ENCODE data around the gene GLIS1.

Gene GLIS1

DNA sequence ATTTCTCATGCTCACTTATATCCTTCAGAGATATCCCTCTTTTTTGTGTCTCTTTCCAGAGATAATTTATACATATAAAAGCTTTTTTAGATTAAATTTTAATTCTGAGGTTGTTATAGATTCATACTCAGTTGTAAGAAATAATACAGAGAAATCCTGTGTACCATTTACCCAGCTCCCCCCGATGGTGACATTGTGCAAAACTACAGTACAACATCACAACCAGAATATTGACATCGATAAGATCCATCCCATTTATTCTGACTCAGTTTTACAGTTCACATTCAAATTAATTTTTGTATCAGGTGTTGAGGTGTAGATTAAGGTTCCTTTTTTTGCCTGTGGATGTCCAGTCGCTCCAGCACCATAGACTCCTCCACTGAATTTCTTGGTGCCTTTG, 265.5 kb downstream of the GLIS1 start:
- DNase-seq: no peak

DNA sequence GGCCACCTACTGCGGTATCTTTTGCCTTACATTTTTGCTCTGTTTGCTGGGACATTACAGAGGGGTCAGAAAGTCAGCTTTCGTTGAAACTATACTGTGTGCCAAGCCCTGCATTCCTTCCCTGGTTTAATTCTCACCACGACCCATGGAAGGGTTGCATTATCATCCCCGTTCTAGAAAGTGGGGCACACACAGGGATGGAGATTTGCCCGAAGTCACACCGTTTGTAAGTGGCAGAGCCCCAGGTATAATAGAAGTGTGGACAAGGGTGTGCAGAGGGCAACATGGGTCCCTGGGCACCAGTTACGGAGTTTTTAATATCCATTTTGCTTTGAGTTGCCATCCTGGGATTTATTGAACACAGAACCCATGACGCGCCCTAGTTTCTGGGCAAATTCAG, 268.0 kb downstream of the GLIS1 start:
- no peak for DNase-seq

DNA sequence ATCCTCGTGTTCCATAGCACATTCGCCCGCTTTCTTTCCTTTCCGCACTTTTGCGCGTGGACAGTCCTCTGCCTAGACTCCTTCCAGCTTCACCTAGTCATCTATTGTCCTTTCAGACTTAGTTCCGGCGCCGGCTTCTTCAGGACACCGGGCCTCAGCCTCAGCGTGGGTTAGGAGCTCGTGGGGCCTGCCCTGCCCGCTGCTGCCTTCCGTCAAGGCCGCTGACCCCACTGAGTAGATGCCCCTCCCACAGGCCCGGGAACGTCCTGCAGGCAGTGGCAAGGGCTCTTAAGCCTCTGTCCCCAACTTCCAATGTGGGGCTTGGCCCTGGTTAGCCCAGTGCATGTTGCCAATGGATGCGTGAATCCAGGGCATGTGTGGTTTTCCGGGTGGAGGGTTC, 268.4 kb downstream of the GLIS1 start:
- DNase-seq: no peak

DNA sequence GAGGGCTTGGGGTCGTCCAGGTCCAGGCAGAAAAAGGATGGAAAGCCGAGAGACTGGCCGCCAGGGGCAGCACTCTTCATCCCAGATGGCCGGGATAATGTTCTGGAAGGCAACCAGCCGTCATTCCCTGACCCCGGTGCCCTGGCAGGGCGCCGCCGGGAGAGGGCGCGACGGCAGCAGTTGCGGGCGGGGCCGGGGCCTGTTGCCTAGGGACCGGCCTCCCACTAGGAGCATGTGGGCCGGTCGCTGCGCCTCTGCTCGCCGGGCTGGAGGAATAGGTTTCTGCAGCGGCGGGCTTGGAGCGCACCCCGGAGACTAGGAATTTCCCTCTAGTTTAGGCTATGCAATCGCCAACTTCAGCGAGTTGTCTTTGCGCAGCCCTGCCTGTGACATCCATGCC, 268.8 kb downstream of the GLIS1 start:
- no peak for DNase-seq

- no peak for DNase-seq
These were observed 269.6 kb downstream of the GLIS1 start for GRCh38 chr1:53469373-53469772.

- DNase-seq: no peak
These were observed 270.6 kb downstream of the GLIS1 start for GRCh38 chr1:53468374-53468773.

GRCh38 chr1:53467391-53467790, 271.6 kb downstream of the GLIS1 start:
- DNase-seq: no peak

GRCh38 chr1:53465023-53465957, 273.7 kb downstream of the GLIS1 start:
- DNase-seq: no peak

GRCh38 chr1:53463961-53464899, 274.7 kb downstream of the GLIS1 start:
- DNase-seq: no peak

- DNase-seq: no peak
These were observed 276.0 kb downstream of the GLIS1 start for GRCh38 chr1:53462769-53463501.

DNA sequence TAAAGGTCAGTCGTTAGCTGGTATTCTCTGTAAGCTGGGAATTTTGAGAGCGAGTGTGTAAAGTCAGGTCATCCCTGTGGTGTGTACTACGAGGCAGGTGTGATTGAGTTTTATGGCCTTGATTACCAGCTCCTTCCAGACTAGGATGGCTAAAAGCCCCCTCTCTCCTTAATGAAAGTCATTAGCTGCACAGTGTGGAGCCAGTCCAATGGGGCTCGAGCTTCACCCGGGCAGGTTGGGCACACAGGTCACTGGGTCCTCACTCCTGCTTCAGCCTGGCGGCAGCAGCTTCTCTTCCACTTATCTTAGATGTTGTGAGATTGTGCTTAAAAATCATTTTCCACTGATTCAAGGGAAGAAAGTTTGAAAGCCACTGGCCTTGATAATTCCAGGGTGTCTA, 276.8 kb downstream of the GLIS1 start:
- no peak for DNase-seq

DNA sequence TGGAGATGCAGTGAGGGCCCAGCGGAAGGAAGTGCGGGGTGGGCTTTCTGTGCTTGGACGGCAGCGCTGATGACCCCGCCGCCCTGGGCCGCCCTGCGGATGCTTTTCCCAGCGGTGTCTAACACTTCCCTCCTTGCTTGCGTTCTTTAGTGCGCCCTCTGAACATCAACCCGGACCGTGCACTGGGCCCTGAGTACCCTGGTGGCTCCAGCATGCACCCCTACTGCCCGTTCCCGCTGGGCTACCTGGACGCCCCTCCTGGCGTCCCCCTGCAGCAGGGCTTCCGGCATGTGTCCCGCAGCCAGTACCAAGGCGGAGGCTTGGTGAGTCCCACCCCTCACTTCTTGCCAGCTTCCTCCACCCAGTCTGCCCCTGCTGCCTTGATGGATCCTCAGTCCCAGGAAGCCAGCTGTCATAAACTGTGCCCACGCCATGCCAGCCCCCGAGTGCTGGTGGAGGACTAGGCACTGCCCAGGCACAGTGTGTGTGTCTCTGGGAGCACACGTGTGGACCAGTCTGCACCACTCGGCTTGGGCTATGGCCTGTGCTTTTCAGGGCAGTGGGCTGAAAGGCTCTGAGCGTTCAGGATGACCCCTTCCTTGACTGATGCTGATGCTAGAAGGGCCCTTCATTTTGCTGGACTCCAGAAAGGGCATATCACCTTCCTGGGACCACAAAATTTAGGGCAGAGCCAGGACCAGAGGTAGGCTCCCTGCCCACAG, 277.5 kb downstream of the GLIS1 start:
- DNase-seq: no peak

- DNase-seq: no peak
These were observed 278.2 kb downstream of the GLIS1 start for GRCh38 chr1:53460666-53461322.

- DNase-seq: no peak
These were observed 278.7 kb downstream of the GLIS1 start for GRCh38 chr1:53460211-53460634.

DNA sequence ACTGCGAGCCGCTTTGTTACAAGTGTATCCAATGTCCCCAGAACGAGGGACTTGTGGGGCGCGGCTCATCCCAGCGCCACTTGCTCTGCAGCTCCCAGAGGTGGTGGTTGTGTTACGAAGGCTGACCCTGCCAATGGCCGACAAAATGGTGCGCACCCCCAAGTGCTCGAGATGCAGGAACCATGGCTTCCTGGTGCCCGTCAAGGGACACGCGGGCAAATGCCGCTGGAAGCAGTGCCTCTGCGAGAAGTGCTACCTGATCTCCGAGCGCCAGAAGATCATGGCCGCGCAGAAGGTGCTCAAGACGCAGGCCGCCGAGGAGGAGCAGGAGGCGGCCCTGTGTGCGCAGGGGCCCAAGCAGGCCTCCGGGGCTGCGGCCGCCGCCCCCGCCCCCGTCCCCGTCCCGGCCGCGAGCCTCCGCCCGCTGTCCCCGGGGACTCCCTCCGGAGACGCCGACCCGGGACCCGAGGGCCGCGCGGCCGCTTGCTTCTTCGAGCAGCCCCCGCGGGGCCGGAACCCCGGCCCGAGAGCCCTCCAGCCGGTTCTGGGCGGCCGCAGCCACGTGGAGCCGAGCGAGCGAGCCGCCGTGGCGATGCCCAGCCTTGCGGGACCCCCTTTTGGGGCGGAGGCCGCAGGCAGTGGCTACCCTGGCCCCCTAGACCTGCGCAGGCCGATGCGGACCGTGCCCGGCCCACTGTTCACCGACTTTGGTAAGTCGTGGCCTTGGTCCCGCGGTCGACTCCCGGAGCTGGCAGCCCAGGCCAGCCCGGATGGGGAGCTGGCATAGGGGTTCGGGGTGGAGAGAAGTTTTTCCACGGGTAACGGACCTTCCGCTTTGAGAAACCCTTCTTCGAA, 279.4 kb downstream of the GLIS1 start, which contains the start of gene DMRTB1:
Gene DMRTB1 (plus strand): TSS at position 79 of the 855 bp plus-strand sequence. CDS start 55 bp downstream, at position 134.
- no peak for DNase-seq

GRCh38 chr1:53458634-53459033, 280.3 kb downstream of the GLIS1 start:
- no peak for DNase-seq

Data from bone marrow (tissue), 2 donors.